HFF-Myc (cell line): ENCODE measurements around the gene PSD4.

ENCODE experiments used
- DNase-seq: peaks from one replicate; pipeline ENCODE4 v3.0.0-alpha.2; 2011; ENCODE audit warnings: low read depth; ENCODE audit errors: extremely low read depth
- H3K4me3 ChIP-seq: replicated peaks from 2 replicates; pipeline ENCODE4 v1.5.1; 2011; ENCODE audit warnings: low read depth, mild to moderate bottlenecking, control low read depth, low read length
- TF ChIP-seq, protein P1 (sequence below): IDR thresholded peaks from 2 replicates; pipeline ENCODE4 v1.5.1; 2012; ENCODE audit warnings: mild to moderate bottlenecking, low read depth, low read length, control low read depth; ENCODE audit errors: missing control alignments

PSD4 gene

DNA sequence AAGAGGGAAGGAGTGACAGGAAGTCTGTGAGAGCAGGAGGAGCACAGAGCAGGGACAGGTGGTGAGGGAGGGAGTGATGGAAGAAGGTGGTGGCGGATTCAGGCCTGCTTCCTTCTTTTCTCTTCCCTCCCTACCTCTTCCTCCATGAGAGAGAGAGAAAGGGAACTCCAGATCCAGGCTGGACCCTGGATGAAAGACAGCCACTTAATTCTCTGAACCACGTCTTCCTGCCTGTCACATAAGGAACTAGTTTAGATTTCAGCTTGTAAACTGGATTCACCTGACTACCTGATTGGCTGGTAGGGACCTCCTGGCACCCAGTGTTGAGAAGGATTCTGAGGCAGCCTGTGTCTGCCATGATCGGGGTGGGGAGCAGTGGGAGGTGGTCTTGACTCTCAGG, 56.0 kb downstream of the PSD4 start:
- TF ChIP-seq, protein P1, sequence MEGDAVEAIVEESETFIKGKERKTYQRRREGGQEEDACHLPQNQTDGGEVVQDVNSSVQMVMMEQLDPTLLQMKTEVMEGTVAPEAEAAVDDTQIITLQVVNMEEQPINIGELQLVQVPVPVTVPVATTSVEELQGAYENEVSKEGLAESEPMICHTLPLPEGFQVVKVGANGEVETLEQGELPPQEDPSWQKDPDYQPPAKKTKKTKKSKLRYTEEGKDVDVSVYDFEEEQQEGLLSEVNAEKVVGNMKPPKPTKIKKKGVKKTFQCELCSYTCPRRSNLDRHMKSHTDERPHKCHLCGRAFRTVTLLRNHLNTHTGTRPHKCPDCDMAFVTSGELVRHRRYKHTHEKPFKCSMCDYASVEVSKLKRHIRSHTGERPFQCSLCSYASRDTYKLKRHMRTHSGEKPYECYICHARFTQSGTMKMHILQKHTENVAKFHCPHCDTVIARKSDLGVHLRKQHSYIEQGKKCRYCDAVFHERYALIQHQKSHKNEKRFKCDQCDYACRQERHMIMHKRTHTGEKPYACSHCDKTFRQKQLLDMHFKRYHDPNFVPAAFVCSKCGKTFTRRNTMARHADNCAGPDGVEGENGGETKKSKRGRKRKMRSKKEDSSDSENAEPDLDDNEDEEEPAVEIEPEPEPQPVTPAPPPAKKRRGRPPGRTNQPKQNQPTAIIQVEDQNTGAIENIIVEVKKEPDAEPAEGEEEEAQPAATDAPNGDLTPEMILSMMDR: no peak
- DNase-seq: no peak
- no peak overlapping the region for H3K4me3 ChIP-seq

DNA sequence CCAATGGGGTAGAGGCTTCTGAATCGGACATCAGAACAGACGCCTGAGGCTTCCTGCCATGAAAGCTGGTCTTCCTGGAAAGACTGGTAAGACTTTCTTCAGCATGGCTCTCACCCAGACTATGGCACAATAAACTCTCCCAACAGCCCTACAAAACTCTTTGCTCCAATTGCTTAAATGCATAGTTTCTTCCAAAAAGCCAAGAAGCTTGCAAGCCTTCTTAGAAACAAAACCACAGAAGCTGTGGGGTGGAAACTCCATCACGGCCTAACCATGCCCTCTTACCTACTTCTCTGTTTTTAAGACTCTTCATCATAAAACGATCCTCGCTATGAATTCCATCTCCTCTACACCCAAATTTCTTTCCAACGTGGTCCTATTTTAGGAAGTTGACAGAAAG, 56.8 kb downstream of the PSD4 start:
- DNase-seq: no peak
- no peak overlapping the region for H3K4me3 ChIP-seq
- TF ChIP-seq, protein P1: no peak

DNA sequence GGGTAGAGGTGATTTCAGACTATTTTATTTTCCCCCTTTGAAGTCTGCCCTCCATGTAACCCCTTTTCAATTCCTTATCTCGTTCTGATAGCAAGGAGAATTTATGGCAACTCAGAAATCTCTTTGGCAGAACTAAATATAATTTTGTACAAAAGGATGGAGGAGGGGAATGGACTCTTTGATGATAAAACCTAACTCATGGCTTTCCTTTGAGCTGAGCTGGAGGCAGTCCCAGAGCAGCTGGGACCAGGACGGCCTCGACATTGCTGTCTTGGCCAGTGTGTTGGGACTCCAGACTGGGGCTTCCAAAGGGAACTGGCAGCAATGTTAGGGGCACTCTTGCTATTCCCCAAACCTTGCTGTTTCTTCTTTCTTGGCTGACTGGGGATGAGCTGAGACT, 57.3 kb downstream of the PSD4 start:
- H3K4me3 ChIP-seq: no peak overlapping the region
- TF ChIP-seq, protein P1: no peak
- DNase-seq: no peak

DNA sequence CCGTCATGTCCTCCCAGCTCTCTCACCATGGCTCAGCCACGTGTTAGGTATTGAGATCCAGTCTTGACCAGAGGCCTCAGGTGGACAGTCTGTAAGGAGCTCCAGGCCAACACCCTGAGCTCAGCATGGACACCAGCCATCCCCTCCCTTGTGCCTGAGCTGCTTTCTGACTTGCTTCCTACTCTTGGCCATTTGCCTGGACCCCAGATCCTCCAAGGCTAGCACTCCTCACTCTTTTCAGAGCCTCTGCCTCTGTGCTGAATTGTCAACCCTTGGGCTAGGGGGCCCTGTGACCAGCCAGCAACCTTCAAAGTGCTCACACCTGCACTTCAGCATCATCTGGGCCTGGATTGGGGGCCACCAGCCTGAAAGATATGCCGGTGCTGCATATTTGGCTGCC, 58.4 kb downstream of the PSD4 start:
- no peak overlapping the region for H3K4me3 ChIP-seq
- TF ChIP-seq, protein P1: no peak

DNA sequence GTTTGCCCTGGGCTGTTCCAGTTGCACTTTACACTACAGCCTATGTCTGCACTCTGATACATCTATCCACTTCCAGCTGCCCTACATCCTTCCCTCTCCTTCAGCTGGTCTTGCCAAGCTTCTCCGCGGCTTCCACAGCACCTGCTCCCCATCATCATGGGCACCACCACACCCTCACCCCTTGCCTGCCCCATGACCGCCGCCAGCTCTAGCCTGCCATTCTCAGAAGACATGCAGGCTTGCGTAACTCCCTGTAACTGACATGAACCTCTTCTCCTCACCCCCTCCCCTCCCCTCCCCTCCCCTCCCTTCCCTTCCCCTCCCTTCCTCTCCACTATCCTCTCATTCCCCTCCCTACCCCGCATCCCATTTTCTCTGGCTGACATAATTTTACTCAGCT, 59.0 kb downstream of the PSD4 start:
- TF ChIP-seq, protein P1: no peak
- DNase-seq: no peak

More for the DNA sequence above, 58.4 kb downstream of the PSD4 start:
- DNase-seq: no peak

DNA sequence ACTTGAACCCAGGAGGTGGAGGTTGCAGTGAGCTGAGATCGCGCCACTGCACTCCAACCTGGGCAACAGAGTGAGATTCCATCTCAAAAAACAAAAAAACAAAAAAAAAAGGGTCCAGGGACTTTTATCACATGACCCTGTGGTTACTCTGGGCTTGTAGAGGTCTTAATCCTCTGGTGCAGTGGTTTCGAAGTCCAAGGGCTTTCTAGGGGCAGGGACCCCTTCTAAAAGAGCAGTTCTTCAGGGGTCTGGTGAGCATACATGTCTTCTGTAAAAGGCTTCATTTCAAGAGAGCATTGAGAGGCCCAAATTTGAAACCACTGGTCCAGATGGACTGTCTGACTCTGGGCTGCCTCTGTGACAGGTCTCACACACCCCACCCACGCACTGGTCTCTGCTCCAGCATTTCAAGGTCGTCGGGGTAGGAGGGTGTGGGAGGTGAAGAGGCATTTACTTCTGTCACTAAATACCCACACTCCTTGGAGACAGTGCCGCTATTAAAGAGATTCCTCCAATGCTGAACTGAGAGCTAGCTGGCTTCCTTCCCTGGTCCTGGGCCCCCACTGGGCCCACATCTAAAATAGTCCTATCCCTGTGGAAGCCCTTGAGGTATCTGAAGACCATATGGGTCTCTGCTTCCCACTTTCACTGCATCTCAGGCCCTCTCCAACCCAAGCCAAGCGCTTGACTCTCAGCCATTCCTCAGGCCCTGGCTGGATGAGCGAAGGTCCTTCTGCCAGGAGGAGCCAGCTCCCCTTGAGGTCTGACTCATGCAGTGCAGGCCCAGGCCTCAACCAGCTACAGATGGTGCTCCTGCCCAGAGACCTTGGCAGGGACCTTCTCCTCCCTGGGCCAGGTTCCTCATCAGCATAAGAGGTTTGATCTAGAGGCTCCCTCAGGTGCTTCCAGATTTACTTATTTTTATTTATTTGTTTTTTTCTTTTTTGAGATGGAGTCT, 60.1 kb downstream of the PSD4 start:
- DNase-seq: no peak
- H3K4me3 ChIP-seq: no peak overlapping the region

More for the DNA sequence above, 59.0 kb downstream of the PSD4 start:
- no peak overlapping the region for H3K4me3 ChIP-seq

More for the DNA sequence above, 60.1 kb downstream of the PSD4 start:
- TF ChIP-seq, protein P1: peak; percentile 28
